Stimulated activated CD8-positive, alpha-beta memory T cell treated with anti-CD3 and anti-CD28 coated beads, Interleukin-2, amount 100 ng/mL, for 1 hour (primary cell): Measurements from ENCODE around the gene PGS1.
"Not testable (repeated sequence)": the region's sequence is repeated elsewhere in the genome, so short reads cannot be mapped to it uniquely, and the experiment has no call there.

Source experiments
- DNase-seq, 2 donors: peaks; one replicate each; pipeline ENCODE4 v3.0.0-alpha.2; 2020; ENCODE audit warnings: low read depth in 2 of 2

PGS1 gene, protein sequence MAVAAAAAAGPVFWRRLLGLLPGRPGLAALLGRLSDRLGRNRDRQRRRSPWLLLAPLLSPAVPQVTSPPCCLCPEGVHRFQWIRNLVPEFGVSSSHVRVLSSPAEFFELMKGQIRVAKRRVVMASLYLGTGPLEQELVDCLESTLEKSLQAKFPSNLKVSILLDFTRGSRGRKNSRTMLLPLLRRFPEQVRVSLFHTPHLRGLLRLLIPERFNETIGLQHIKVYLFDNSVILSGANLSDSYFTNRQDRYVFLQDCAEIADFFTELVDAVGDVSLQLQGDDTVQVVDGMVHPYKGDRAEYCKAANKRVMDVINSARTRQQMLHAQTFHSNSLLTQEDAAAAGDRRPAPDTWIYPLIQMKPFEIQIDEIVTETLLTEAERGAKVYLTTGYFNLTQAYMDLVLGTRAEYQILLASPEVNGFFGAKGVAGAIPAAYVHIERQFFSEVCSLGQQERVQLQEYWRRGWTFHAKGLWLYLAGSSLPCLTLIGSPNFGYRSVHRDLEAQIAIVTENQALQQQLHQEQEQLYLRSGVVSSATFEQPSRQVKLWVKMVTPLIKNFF

DNA sequence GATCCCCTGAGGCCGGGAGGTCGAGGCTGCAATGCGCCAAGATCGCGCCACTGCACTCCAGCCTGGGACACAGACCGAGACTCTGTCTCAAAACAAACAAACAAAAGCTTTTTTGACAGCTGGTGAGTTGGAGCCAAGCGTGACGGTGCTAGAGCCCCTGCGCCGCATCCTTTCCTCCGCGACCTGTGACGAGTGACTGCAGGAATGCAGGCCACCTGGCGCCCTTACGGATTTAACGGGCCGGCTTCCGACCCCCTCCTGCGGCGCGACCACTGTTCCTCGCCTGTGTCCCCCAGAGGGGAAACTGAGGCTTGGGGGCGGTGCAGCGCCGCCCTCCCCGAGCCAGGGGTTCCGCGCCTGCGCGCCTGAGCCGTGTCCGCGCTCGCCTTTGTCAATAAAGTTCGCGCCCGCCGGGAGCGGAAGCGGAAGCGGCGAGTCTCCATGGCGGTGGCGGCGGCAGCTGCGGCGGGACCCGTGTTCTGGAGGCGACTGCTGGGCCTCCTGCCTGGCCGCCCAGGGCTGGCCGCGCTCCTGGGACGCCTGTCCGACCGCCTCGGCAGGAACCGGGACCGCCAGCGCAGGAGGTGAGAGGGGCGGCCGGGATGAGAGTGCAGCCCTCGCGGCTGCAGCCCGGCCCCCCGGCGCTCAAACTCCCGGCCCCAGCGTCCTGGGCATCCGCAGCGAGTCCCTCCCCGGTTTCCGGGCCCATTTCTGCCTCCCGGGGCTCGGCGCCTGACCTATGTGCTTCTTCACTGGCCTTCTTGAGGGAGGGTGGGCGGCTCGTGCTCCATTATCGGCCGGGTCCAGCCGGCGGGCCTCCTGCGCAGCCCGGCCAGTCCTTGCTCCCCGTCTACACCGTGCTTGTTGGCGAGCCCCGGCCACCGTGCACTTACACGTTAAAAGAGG is at the start of gene PGS1:
Gene PGS1, plus strand, starts transcription at position 425 of the 906 bp plus-strand sequence. Its CDS starts 17 bp downstream, at position 442.
- DNase-seq: peak; percentile 64 to 71

DNA sequence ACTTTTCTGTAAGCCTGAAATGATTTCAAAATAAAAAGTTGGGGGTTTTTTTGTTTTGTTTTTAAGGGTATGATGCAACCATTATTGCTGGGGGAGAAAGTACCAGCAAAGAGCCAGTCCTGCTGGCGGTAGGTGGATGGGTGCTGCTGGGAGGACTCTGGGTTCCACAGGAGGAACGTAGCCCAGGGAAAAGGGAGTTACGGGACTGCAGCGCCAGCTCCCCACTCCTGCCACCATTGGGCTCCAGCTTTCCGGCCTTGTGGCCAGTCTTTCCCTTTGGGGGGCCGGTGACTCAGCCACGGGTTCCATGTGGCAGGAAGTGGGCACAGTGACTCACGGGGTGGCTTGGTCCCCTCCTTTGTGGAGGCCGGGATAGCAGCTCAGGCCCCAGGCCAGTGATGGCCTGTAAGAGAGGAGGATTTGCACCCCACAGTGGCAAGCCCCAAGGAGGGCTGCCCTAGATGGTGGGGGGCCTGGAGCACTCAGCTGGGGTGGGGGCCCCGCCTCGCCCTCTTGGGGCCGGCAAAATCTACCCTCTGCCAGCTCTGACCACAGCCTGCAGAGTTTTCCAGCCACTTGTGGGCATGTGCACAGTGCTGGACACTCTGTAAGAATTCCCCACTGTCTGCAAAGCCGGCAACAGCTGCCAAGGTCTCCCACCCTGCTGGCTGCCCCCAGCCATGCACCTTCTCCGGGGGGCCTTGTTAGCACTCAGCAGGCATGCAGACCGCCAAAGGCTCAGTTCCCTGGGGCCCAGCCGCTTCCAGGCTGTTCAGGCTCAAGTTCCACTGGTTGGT is 49.0 kb upstream of the PGS1 start:
- no peak for DNase-seq

DNA sequence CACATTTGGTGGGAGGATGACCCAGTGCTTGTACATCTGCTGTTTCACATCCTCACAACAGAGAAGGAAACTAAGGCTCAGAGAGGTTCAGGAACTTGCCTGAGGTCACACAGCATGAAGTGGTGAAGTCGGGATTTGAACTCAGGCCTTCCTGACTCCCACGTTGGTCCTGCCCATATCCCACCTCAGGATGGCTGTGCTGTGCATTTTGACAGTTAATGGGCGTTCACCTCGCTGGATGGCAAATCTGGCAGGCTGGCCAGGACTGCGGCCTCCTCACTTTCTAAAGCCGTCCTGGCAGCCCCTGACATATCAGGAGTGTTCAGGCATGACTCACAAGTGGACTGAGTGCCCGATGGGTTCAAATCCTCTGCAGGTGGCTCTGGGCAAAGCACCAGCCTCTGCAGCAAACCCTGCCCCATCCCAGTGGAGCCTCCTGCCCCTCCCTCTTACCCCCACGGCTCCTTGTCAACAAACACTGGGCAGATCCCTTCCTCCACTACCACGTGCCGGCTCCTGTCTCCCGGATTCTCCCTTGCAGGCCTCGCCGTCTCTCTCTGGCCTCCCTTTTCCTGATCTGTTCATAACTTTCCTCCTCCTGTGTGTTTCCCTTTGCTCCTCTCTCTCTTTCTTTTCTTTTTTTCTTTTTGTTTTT is 47.8 kb upstream of the PGS1 start:
- no peak for DNase-seq

DNA sequence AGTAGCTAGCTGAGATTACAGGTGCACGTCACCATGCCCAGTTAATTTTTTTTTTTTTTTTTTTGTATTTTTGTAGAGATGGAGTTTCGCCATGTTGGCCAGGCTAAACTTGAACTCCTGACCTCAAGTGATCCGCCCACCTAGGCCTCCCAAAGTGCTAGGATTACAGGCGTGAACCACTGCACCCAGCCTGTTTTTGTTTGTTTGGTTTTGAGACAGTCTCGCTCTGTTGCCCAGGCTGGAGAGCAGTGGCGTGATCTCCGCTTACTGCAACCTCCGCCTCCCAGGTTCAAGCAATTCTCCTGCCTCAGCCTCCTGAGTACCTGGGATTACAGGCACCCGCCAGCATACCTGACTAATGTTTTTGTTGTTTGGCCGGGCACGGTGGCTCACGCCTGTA is 47.1 kb upstream of the PGS1 start:
- DNase-seq: not testable (repeated sequence)

DNA sequence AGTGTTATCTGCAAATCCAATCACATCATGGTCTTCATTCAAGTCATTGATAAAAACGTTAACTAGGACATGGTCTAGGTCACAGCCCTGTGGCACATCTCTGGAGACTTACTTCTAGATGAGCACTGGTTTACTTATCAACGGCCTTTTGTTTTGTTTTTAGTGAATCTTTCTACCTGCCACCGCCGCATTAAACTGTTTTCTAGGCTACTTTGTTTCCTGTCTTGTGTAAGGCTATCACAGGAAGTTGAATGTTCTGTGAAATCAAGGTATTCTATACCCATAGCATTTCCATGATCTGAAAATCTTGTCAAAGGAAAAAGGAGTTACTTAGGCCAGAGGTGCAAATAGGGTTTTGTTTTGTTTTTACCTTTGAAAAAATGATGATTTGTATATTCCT is 45.5 kb upstream of the PGS1 start:
- no peak for DNase-seq

DNA sequence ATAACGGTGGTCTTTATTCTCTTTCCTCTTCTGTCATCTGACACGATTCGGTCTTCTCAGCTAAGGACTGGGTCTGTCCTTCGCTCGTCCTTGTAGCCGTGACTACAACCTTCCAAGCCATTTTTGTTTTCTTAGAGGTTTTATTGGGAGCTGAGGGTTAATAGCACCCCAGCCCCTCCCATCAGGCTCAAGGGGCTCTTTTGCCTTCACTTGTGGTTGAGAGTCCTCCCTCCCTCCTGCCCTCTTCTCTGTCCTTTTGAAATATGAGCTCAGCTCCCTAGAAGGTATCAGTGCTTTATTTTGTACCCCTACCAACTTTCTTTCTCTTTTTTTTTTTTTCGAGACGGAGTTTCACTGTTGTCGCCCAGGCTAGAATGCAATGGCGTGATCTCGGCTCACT is 43.2 kb upstream of the PGS1 start:
- no peak for DNase-seq

DNA sequence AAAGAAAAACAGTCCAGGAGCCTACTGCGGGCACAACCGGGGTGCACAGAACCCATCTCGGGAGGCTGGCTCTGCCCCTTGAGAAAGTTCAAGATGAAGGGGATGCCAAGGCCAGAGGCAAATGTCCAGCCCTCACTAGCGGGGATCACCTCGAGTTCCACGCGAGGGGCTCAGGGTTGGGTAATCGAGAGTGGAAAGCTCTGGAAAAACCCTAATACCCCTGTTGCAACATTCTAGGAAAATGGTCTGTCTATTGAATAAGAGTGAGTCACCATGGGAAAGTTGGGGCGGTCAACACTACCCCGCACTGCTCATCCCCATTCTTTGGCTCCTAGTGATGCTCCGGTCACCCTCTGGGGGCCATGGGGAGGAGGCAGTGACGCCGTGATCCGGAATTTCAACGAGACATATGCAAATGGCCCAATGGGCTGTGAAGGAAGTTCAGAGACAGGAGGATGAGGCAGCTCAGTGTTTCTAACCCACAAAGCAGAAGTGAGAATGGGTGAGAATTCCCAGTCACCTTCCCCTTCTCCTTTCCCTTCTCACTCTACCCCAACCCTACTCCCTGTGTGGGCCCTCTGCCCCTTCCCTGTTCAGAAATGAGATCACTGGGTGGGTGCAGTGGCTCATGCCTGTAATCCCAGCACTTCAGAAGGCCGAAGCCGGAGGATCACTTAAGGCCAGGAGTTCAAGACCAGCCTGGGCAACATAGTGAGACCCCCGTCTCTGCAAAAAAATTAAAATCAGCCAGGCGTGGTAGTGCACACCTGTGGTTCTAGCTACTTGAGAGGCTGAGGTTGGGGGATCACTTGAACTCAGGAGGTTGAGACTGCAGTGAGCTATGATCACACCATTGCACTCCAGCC is 41.0 kb upstream of the PGS1 start:
- no peak for DNase-seq

DNA sequence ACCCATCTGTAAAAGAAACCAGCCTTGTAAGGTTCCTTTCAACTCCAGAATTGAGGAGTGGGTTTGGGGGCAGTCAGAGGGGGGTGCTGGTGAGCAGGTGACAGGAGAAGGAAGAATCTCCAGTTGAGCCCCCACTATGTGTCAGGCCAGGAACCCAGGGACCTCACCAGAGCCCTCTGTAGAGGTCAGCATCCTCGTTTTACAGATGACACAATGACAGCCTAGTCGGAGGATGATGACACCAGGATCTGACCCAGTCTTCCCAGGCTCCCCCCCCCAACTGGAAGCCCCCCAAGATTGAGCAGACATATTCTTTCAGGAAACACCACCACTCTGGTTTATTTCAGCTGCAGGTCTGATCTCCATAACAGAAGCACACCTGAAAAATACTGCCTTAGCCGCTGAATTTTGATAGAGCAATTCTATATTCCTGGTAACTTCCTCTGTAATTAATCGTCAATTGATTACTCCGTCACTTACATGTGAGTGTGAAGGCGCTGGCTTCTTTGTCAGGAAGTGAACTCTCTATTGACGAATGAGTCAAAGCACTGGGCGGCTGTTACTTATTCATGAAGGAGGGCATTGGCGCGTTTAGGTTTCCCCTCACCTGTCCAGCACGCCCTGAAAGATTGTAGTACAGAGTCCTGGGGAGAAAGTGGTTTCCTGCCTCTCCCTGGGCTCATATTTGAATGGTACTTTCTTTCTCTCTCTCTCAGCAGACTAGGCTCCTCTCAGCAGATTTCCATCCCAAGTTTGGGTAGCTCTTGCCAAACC is 39.8 kb upstream of the PGS1 start:
- no peak for DNase-seq

DNA sequence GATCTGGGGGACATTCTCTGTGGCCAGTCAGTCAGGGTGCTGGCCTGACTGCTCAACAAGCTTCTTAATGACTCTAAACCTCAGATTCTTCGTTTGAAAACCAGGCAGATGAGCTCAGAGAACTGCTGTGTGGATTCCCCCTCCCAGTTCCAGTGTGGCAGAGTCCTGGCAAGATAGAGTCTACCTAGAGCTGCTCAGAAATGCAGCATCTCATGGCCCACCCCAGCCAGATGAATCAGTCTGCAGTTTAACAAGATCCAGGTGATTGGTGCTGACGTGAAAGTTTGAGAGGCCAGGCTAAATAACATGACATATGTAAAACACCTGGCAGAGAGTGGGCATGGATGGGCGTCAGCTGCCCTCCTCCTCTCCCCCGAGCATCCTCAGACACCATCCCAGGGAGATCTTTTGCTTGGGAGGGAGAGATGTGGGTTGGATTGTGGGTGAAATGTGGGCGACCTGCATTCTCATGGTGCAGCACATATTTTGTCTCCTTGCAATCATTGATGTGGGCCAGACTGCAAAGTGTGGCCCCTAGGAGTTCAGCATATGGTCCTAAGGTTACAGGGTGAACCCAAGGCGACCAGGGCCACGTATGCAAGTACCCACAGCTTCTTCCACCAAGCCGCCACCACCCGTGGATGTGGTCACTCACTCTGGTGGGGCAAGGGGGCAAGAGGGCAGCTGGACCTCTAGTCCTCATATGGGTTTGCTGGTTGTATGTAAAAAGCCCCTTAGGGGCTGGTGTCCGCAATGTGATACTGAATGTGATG is 38.1 kb upstream of the PGS1 start:
- no peak for DNase-seq

DNA sequence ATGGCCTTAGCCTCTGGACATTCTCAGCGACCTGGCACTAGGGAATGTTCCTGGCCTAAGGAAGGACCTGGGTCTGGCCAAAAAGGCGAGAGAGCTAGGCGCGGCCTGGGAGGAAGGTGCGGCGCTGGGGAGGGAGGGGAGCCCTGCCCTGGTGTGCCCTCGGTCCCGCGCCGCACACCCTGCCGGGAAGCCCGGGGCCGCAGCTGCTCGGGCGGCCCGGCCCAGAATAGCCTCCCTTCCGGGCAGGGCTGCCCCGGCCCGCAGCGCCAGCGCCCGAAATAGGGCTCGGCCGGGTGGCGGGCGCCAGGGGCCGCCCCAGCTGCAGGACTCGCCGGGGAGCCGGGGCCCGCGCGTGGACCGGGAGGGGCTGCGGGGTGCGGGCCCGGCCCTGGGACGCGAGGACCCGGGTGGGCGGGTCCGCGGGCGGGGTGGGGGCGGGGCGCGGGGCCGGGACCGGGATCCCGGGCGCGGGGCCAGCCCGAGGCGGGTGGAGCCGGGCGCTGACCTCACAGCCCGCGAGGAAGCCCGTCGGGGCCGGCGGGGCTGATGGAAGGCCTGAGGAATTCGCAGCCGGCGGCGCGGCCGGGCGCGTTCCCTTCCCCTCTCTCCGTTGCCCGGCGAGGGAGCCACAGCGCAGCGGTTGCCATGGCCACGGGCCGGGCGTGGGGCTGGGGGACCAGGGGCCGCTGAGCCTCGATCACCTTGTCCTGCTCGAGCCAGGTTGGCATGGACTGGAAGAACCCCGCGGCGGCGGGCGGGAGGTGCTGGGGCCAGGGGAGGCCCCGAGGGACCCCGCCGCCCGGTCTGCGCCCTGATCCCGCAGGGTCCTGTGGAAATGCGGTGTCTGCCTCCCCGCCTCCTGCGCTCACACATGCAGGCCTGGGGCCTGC is 36.6 kb upstream of the PGS1 start:
- DNase-seq: no peak

DNA sequence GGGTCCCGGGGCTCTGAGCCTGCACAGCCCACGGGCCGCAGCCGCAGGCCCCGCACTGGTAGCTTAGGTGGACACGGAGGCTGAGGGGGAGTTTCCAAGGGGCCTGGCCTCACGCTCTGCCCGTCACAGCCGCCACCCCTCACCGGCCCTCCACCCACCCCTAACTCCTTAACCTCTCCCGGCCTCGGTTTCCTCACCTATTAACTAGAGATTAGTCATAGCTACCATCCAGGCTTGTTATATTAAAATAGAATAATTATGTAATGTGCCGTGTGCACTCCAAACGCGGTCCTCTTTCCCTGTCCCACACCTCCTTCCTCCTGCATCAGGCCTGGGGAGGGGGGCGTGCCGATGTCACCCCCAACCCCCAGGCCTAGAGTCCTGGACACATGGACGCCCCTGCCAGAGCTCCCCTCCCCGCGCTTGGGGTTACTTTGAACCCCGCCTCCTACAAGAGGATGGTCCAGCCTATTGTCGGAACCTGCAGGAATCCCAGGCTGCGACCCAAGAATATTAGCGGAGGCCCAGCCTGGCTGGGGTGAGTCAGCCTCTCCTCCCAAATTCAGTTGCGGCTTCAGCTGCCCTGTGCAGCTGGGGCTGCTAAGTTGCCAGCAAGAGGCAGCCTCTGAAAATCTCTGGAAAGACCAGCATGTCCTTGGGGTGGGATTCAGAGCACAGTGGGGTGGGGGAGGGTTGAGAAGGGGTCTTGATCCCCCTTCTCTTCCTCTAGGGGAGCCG is 35.8 kb upstream of the PGS1 start:
- no peak for DNase-seq

DNA sequence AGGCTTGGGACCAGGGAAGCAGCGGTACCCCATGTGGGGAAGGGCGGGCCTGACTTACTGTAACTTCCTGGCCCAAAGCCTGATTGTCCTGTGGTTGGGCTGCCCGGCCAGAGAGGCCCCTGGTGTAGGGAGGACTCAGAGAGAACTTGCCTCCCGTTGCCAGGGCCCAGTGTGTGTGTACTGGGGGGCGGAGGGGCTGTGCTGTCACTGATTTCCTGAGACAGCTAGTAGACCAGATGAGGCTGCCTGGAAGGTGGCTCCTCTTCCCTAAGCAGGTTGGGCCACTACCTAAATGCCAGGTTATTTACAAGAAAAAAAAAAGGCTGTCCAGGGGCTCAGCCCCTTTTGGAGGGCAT is 35.3 kb upstream of the PGS1 start:
- DNase-seq: no peak

DNA sequence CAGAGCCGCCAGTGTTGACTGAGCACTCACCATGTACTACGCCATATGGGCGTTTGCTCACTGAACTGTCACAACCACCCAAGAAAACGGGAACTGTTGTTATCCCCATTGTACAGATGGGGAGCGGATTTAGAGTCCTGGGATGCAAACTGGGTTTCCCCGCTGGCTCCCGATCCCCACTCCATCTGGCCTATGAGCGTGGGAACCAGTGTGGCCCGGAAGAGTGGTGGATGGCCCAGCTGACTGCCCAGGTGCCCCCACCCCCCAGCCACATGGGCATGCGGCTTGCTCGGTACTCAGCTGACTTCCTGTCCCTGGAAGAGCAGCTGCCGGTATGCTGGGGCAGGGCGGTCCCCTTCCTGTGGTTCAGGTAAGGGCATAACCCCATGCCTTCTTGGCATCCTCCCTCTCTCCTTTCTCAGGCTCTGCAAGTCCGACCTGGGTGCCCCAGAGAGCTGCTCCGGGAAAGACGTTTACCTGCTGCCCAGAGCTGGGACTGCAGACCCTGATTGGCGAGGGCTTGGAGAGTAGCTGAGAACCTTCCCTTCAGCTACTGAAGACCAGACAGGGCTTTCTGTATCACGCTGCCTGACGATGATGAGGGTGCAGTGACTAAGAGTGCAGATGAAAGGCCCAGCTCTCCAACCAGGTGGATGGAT is 34.8 kb upstream of the PGS1 start:
- peak in 1 of 2 donors; percentile 56 for DNase-seq

DNA sequence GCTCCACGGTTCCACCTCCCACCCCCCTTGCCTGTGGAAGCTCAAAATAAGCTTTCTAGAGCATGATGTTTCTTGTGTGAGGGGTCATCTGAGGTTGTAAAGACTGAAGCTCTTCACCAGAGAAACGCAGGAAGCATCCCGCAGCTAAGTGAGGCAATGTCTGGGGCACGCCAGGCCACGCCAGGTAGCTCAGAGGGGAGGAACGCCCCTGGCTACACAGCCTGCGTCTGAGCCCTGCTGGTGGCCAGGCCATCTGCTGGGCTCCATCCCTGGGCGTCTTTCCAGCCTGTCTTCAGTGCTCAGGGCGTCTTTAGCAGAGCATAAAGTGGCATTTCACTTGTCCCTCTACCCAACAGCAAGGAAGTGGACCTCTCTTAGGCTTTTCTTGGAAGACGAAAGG is 33.8 kb upstream of the PGS1 start:
- no peak for DNase-seq

DNA sequence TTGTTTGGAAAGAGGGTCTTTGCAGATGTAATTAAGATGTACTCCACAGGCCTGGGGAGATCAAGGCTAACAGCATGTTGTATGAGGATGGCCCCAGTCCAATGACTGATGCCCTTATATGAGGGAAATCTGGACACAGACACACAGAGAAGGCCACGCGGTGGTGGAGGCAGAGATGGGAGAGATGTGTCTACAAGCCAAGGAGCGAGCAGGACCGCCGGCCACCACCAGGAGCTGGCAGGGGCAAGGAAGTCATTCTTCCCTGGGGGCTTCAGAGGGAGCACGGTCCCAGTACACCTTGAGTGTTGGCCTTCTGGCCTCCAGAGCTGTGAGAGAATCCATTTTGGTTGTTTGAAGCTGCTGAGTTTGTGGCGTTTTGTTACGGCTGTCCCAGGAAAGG is 33.3 kb upstream of the PGS1 start:
- DNase-seq: no peak

DNA sequence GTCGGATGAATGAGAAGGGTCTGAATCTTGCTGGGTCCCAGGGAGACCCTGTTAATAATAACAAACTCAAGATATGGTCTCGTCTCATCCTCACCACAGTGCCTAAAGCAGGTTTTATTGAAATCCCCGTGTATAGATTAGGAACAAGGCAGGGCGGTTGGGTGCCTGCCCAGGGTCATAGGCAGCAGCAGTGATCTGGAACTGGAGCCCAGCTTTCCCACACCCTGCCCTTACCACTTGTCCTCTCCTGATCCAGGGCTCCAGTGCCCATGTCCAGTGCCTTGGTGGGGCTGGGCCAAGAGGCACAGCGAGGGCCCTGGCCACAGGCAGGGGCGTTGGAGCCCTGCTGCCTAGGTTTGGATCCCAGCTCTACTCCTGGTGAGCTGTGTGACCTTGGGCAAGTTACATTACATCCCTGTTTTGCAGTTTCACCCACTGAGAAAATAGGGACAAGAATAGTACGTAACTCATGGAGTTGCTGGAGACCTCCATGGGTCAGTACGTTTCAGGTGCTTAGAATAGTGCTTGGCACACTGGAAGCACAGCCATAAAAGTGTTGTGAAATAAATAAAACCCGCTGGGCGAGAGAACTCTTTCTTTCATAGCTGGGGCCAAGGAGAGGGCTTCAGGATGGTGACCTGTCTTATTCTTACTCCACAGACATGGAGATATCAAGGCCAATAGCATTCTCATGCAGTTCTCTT is 32.5 kb upstream of the PGS1 start:
- DNase-seq: no peak
